ENCODE measurements around the gene C8B.

DNA sequence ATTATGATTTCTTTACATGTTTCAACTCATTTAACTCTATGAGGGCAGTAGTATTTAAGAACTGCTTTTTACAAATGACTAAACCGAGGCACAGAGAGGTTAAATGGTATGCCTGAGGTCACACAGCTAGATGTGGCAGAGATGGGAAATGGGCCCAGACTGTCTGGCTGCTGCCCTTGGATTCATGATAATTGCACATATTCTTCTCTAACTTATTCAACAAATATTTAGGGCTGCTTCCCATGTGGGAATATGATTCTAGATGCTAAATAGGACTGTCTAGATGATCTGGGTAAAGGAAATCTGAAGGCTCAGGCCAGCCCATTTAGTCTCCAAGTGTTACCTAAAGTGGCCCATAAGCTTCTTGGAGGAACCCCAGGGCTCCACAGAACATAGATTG is 85.0 kb downstream of the C8B start:
- TF ChIP-seq YY1 (IDR thresholded peaks at IDR 0.05; ENCODE audit: insufficient read depth, insufficient read length) (no peak), ZNF274 (IDR thresholded peaks at IDR 0.05; ENCODE audit: low read depth, low read length) (no peak), SUZ12 (IDR thresholded peaks at IDR 0.05; ENCODE audit: extremely low read depth, insufficient read depth, insufficient read length) (no peak)
